GM18951 (cell line): Measurements from ENCODE around the gene ACR.
"Not testable (repeated sequence)": the region's sequence is repeated elsewhere in the genome, so short reads cannot be mapped to it uniquely, and the experiment has no call there.

Experiments
- POLR2A ChIP-seq: IDR thresholded peaks from 4 replicates; pipeline ENCODE4 v1.6.1; 2011; ENCODE audit warnings: mild to moderate bottlenecking; ENCODE audit not compliant: insufficient read length, insufficient read depth; ENCODE audit errors: extremely low read depth
- in situ Hi-C: fragments of 300-500 bp; cut with MboI; formaldehyde crosslinking; loops from one replicate; pipeline ENCODE4 v1.12.0; 2022; ENCODE audit warnings: low sequenced_read_pairs, mixed read lengths, inconsistent platforms; ENCODE audit not compliant: unreplicated experiment

Gene ACR

DNA sequence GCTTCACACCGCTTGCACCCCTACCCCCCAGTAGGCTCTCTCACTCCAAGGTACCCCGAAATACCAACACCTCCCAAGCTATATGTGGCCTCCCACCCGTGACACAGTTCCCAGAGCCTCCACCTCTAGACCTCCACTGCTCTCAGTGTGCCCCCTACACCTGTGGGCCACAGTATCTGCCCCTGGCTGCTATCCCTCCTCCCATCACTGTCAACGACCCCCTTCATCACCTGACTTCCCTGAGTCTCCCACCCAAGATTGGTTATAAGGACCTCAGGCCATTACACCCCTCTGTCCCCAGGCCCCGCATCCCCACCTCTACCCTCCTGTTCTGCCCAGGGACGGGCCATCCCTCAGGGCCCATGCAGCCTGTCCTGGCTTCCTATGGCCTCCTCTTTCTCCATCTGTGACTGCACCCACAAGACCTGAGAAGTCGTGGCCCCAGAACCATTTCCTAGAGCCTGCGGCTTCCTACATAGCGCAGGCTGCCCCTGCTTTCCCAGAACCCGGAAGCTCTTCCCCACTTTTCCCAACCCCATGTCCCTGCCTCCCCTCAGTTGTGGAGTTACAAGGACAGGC, 734 bp downstream of the ACR start:
- TF ChIP-seq POLR2A = no peak
- in situ Hi-C loops = no loop called here

DNA sequence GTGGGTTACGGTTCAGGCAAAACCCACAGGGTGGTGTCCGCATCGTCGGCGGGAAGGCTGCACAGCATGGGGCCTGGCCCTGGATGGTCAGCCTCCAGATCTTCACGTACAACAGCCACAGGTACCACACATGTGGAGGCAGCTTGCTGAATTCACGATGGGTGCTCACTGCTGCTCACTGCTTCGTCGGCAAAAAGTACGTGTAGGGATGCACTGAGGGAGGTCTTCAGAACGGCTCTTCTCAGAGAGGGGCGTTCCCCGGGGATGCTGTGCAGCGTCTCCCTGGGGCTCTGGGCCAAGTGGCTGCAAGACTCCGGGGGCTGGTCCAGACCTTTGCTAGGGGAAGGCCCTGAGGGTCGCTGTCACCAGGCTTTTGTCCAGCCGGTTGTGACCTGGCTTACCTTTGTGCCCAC, 1.3 kb downstream of the ACR start:
- in situ Hi-C loops = no loop called here
- TF ChIP-seq POLR2A = no peak

DNA sequence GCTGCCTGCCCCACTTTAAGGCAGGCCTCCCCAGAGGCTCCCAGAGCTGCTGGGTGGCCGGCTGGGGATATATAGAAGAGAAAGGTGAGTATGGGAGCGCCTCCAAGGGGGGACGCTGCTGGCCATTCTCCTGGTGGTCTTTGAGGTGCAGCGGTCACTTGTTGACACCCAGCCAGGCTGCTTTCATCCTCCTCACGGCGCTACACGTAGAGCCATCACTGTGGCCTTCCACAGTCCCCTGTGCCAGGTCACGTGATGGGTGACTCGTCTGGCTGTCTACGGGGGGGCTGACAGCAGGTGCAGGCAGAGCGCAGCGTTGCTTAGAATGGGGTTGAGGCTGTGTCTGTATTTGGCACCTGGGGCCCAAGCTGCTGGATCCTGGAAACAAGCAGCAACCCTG, 1.9 kb downstream of the ACR start:
- no peak for TF ChIP-seq POLR2A
- in situ Hi-C loops = no loop called here

DNA sequence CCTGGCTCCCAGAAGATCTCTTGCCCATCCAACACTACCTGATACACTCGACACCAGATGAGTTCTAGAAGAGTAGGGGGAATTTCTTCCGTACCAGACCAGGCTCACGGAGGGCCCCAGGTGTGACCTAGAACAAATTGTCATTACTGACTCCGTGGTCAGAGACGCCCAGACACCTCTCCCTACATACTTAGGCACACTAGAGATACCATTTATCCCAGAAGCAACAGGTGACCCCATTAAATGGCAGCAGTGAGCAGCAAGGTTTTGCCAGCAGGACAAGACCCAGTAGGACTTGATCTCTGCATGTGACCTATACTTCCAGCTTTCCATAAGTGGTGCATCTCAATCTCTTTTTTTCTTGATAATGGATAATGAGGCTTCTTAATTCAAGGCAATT, 2.7 kb downstream of the ACR start:
- in situ Hi-C loops = not testable (repeated sequence)

DNA sequence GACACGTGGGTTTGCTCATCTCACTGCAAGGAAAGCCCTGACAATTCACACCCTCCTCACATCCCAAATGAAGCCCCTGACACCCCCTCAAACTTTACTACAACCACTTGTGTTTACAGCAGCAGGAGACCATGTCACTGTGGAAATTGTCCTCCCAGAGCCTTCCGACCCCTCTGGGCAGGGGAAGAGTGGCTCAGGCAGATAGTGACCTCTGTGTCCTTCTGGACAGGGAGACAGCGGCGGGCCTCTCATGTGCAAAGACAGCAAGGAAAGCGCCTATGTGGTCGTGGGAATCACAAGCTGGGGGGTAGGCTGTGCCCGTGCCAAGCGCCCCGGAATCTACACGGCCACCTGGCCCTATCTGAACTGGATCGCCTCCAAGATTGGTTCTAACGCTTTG, 6.4 kb downstream of the ACR start:
- in situ Hi-C loops = not testable (repeated sequence)

DNA sequence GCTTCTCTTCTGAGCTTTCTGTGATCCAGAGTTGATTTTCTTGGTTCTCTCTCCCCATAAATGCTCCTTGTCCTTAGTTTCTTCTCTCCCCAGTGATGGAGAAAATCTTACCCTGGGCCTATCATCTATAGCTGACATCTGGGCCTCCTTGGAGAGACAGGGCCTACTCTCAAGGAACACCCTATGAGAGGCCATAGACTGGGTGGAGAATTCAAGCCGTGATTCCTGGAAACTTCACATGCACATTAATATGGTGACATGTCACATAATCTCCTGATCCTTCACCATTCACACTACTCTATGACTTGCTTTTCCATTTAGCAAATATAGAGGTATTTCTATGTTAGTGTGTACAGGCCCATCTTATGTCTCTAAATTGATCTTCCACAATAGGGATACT, 9.5 kb downstream of the ACR start:
- in situ Hi-C loops = not testable (repeated sequence)

DNA sequence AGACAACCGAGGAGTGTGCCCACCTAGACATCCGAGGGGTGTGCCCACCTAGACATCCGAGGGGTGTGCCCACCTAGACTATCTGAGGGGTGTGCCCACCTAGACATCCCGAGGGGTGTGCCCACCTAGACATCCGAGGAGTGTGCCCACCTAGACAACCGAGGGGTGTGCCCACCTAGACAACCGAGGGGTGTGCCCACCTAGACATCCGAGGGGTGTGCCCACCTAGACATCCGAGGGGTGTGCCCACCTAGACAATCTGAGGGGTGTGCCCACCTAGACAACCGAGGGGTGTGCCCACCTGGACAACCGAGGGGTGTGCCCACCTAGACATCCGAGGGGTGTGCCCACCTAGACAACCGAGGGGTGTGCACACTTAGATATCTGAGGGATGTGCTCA, 10.6 kb downstream of the ACR start:
- in situ Hi-C loops = not testable (repeated sequence)

DNA sequence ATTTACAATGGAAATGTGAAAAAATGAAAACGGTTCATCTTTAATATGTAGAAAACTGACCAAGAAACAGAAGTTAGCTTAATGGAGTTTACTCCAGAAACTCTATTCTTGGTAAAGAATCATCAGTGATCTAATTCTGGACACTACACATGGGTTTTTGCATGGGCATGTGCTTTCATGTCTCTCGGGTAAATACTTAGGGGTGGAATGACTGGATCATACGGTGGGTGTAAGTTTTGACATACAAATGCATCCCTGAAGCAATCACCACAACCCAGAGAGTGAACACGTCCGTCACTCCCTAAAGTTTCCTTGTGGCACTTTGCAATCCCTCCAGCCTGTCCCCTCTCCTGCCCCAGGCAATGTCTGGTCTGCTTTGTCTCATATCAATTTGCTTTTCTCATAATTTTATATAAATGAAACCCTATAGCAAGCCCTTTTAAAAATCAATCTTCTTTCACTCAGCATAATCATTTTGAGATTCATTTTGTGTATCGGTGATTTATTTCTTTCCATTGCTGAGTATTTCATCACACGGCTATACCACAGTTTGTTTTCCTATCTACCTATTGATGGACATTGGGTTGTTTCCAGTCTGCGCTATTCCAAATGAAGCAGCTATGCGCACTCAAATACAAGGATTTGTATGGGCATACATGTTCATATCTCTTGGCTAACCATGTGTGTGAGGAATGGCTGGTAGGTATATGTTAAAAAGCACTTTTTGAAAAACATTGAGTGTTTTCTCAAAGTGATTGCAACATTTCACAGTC, 11.5 kb downstream of the ACR start:
- in situ Hi-C loops = not testable (repeated sequence)

DNA sequence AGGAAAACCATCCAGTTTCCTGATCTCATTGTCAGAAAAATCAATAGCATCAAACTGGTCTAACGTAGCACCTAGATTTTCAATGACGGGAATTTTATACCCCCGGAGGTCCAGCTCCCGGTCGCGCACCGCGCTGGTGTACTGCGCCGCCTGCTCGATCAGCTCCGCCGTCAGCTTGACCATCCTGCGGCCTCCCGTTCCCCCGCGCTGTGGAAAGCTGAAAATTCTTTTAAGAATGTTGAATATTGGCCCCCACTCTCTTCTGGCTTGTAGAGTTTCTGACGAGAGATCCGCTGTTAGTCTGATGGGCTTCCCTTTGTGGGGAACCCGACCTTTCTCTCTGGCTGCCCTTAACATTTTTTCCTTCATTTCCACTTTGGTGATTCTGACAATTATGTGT, 17.2 kb downstream of the ACR start:
- in situ Hi-C loops = not testable (repeated sequence)

DNA sequence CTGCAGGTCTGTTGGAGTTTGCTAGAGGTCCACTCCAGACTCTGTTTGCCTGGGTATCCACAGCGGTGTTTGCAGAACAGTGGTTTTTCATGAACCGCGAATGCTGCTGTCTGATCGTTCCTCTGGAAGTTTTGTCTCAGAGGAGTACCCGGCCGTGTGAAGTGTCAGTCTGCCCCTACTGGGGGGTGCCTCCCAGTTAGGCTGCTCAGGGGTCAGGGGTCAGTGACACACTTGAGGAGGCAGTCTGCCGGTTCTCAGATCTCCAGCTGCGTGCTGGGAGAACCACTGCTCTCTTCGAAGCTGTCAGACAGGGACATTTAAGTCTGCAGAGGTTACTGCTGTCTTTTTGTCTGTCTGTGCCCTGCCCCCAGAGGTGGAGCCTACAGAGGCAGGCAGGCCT, 18.4 kb downstream of the ACR start:
- in situ Hi-C loops = not testable (repeated sequence)

DNA sequence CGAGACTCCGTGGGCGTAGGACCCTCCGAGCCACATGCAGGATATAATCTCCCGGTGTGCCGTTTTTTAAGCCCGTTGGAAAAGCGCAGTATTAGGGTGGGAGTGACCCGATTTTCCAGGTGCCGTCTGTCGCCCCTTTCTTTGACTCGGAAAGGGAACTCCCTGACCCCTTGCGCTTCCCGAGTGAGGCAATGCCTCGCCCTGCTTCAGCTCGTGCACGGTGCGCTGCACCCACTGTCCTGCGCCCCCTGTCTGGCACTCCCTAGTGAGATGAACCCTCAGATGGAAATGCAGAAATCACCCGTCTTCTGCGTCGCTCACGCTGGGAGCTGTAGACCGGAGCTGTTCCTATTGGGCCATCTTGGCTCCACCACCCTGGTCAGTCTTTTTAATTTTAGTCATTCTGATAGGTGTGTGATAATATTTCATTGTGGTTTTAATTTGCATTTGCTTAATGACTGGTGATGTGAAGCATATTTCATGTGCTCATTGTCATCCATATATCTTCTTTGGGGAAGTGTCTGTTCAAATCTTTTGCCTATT, 19.0 kb downstream of the ACR start:
- in situ Hi-C loops = not testable (repeated sequence)

DNA sequence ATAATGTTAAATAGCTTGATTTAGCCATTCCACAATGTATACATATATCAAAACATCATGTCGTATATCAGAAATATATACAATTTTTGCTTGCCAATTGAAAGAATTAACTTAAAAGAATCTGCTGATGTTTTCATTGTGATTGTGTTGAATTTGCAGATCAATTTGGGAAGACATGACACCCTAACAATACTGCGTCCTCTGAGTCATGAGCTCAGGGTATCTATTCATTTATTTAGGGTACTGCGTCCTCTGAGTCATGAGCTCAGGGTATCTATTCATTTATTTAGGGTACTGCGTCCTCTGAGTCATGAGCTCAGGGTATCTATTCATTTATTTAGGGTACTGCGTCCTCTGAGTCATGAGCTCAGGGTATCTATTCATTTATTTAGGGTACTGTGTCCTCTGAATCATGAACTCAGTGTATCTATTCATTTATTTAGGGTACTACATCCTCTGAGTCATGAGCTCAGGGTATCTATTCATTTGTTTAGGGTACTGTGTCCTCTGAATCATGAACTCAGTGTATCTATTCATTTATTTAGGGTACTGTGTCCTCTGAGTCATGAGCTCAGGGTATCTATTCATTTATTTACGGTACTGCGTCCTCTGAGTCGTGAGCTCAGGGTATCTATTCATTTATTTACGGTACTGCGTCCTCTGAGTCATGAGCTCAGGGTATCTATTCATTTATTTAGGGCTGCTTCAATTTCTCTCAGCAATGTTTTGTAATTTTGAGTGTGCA, 21.8 kb downstream of the ACR start:
- in situ Hi-C loops = not testable (repeated sequence)

DNA sequence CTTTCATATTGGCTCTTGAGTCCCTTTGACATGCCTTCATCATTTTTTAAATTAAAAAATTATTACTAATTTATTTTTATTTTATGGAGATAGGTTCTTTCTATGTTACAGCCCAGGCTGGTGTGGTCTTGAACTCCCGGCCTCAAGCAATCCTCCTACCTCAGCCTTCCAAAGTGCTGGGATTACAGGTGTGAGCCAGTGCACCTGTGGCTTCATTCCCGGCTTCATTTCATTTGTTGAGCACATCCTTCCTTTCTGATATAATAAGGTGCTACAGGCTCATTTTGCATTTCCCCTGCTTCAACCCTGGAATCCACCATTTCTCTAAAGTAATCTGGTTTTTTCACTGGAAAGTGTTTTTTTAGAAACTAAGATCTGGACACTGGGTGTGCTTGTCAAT, 23.8 kb downstream of the ACR start:
- in situ Hi-C loops = not testable (repeated sequence)

DNA sequence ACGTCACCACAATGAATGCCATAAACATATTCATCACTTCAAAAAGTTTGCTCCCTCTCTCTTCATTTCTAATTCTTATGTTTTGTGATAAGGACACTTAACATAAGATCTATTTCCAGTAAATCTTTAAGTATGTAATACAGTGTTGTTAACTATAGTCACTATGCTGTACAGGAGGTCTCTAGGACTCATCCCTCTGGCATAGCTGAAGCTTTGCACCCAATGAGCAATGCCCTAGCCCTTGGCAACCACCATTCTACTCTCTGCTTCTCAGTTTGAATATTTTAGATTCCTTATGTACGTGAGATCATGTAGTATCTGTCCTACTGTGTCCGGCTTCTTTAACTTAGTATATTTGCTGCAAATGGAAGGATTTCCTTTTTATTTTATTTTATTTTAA, 26.3 kb downstream of the ACR start:
- in situ Hi-C loops = not testable (repeated sequence)

DNA sequence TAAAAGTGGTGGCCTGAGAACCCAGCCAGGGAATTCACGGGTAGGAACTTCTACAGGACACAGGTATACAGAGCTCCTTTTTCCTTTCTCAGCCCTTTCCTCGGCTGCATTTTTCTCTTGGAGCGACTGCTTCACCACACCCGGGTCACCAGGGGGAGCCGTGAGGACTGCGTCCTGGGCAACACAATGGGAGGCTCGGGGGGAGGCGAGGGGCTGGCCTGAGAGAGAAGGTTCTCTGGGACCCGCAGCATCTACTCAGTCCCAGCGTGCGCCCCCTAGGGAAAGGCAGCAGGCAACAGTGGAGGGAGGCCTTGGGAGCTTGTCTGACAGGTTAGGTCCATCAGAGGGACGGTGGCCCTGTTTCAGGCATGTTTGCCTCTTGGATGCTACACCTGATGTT, 37.1 kb downstream of the ACR start:
- in situ Hi-C loops = not testable (repeated sequence)

DNA sequence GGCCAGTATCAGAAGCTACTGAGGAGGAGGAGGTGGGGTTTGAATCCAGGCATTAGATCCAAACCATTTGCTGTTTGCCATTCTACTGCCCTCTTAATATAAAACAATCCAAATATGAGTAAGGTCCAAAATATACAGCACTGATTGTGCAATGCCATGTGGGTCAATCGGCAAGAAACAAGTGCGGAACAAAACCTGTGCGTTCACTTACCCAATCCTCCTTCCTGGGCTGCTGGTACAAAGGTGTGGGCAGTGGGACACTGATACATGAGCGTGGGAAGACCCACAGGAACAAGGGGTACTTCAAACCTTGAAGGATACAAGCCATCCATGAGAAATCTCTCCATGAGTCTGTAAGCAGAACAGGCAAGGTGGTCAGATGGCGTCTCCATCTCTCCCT, 39.6 kb downstream of the ACR start:
- in situ Hi-C loops = not testable (repeated sequence)

DNA sequence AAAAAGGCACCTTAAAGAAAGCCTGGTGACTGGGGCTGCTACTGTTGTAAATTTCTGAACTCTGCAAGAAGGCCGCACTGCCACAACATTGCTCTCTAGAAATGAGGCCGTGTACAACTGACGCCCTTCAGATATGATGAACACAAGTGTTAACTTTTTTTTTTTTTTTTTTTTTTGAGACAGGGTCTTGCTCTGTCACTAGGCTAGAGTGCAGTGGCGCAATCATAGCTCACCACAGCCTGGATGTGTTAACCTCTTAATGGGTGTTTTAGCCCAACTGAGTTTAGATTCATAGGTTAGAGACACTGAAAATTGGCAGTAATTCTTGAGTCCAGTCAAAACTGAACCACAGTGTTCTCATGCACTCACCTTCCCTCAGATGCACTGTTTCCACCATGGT, 42.2 kb downstream of the ACR start:
- in situ Hi-C loops = not testable (repeated sequence)

DNA sequence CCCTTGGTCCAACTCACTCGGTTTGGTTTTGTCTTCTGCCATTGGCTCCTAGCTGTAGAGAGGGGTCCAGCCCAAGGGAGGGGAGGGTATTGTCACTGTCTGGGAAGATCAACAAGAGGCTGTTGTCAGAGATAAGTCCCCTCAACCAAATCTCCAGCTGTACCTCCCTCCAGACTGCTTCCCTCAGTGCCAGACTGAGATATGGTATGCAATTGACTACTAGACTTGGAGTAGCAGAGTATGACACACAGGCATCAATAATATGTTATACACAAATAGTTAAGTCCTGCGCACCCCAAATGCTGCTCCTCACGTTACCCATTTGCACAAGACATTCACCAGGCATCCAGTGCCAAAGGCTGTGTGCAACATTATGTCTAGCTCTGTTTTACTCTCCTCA, 44.2 kb downstream of the ACR start:
- in situ Hi-C loops = not testable (repeated sequence)
